ENCODE results near the gene KLRD1. TPM values are rescaled to one million over a fixed set of nuclear protein-coding genes. Genes with fewer than 3 reads are reported as not detected.

The KLRD1 gene
- total RNA-seq = 0.24 and 0.30 TPM in 2 replicates
- 0.69 and 0.70 TPM in 2 replicates for polyA plus RNA-seq

DNA sequence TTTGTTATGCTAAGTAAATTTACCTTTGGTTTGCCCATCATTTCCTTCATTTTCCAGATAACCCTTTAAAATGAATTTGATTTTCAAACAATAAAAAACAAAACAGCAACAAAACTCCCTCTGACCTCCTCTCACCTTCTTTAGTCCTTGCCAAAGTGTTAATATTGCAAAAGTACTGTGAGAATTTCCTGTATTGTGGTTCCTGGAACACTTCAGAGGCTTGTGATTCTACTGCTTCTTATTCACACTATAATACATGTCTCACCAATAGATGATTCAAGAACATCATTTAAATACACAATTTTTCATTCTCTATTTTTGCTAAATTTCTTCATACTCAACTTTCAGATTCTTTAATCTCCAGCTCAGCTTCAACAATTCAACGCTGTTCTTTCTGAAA, at the start of gene KLRD1:
Gene KLRD1, plus strand, starts transcription at position 241 of the 400 bp plus-strand sequence. CDS start 208 bp downstream, outside the sequence.
- TF ChIP-seq EZH2phosphoT487 (IDR thresholded peaks at IDR 0.05; ENCODE audit: low read depth, severe bottlenecking, unreplicated experiment) = no peak
- TF ChIP-seq, protein P1, sequence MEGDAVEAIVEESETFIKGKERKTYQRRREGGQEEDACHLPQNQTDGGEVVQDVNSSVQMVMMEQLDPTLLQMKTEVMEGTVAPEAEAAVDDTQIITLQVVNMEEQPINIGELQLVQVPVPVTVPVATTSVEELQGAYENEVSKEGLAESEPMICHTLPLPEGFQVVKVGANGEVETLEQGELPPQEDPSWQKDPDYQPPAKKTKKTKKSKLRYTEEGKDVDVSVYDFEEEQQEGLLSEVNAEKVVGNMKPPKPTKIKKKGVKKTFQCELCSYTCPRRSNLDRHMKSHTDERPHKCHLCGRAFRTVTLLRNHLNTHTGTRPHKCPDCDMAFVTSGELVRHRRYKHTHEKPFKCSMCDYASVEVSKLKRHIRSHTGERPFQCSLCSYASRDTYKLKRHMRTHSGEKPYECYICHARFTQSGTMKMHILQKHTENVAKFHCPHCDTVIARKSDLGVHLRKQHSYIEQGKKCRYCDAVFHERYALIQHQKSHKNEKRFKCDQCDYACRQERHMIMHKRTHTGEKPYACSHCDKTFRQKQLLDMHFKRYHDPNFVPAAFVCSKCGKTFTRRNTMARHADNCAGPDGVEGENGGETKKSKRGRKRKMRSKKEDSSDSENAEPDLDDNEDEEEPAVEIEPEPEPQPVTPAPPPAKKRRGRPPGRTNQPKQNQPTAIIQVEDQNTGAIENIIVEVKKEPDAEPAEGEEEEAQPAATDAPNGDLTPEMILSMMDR (IDR thresholded peaks at IDR 0.05; ENCODE audit: poor library complexity) = no peak
- no peak for TF ChIP-seq EZH2 (IDR thresholded peaks at IDR 0.05; ENCODE audit: borderline replicate concordance)
- Histone ChIP-seq H2AFZ (no peak within 1 kb of the TSS), H3K4me3 (no peak within 1 kb of the TSS), H3K36me3 (replicated peaks; ENCODE audit: insufficient read depth, low read depth) (no peaks in the 10 kb centered on the region), H3K79me2 (no peaks in the 10 kb centered on the region), H3K4me1 (ENCODE audit: insufficient read depth) (no peaks in the 10 kb centered on the region), H4K20me1 (ENCODE audit: insufficient read depth, poor library complexity, severe bottlenecking) (no peaks in the 10 kb centered on the region), H3K9me2 (replicated peaks; ENCODE audit: insufficient read depth) (no peaks in the 10 kb centered on the region), H3K27ac (no peak within 1 kb of the TSS), H3K27me3 (no peaks in the 10 kb centered on the region), H3K9me3 (ENCODE audit: low read depth) (no peaks in the 10 kb centered on the region), H3K4me2 (no peak within 1 kb of the TSS)
- WGBS (ENCODE audit: low lambda C conversion rate, missing lambda C conversion rate) = 100% methylated on average over 1 of the region's 1 CpG
- no peak for DNase-seq (ENCODE audit: low spot score)

DNA sequence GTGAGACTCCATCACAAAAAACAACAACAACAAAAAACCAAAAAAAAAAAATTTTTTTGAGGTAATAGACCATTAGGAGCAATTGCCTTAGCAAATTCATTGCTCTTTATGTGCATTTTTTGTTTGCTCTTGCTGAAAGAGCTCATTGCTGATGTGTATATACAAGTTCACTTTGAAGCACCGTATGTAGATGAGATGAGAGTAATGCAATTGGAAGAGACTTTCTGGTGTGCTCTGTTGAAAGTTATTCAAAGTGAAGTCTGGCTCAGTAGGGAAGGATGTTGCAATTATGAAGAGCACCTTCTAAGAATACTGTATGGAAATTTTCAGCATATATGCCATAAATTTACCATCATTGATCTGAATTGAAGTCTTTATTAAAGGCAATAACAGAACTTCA, 46.7 kb upstream of the KLRD1 start:
- Histone ChIP-seq H3K4me1 (ENCODE audit: insufficient read depth) (no peaks in the 10 kb centered on the region), H3K79me2 (no peaks in the 10 kb centered on the region), H3K9me3 (ENCODE audit: low read depth) (no peaks in the 10 kb centered on the region), H4K20me1 (ENCODE audit: insufficient read depth, poor library complexity, severe bottlenecking) (no peaks in the 10 kb centered on the region), H3K9me2 (replicated peaks; ENCODE audit: insufficient read depth) (no peaks in the 10 kb centered on the region), H3K4me2 (no peak overlapping the region), H2AFZ (no peak overlapping the region), H3K4me3 (no peak overlapping the region), H3K27me3 (no peaks in the 10 kb centered on the region), H3K36me3 (replicated peaks; ENCODE audit: insufficient read depth, low read depth) (no peaks in the 10 kb centered on the region), H3K27ac (no peak overlapping the region)
- WGBS (ENCODE audit: low lambda C conversion rate, missing lambda C conversion rate) = 0% methylated on average over 1 of the region's 1 CpG
- no peak for DNase-seq (ENCODE audit: low spot score)
- no peak for TF ChIP-seq EZH2phosphoT487 (IDR thresholded peaks at IDR 0.05; ENCODE audit: low read depth, severe bottlenecking, unreplicated experiment)
- no peak for TF ChIP-seq EZH2 (IDR thresholded peaks at IDR 0.05; ENCODE audit: borderline replicate concordance)
- TF ChIP-seq, protein P1 (IDR thresholded peaks at IDR 0.05; ENCODE audit: poor library complexity) = no peak

DNA sequence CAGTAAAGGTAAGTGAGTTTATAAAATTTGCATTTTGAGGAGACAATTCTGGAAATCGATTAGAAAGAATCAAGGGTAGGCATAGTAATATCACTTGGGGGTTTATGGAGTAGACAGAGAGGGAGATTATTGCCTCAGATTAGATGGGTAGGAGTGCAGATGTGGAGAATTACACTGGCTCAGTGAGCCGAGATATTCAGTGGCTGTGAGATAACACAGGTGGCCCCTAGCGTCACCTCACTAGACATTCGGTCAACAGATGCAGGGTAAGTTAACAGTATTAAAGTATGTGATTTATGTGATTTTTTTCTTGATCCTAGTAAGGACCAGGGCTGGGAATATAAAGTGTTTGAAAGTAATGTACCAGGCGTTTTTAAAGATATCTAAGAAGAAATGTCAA, 39.6 kb upstream of the KLRD1 start:
- H4K20me1 ChIP-seq (ENCODE audit: insufficient read depth, poor library complexity, severe bottlenecking) = no peaks in the 10 kb centered on the region
- H3K4me3 ChIP-seq = no peak overlapping the region
- no peaks in the 10 kb centered on the region for H3K4me1 ChIP-seq (ENCODE audit: insufficient read depth)
- no peaks in the 10 kb centered on the region for H3K9me3 ChIP-seq (ENCODE audit: low read depth)
- no peak for DNase-seq (ENCODE audit: low spot score)
- H2AFZ ChIP-seq = no peak overlapping the region
- H3K9me2 ChIP-seq (replicated peaks; ENCODE audit: insufficient read depth) = no peaks in the 10 kb centered on the region
- H3K36me3 ChIP-seq (replicated peaks; ENCODE audit: insufficient read depth, low read depth) = no peaks in the 10 kb centered on the region
- no peak overlapping the region for H3K4me2 ChIP-seq
- no peaks in the 10 kb centered on the region for H3K79me2 ChIP-seq
- TF ChIP-seq EZH2phosphoT487 (IDR thresholded peaks at IDR 0.05; ENCODE audit: low read depth, severe bottlenecking, unreplicated experiment) (no peak), EZH2 (IDR thresholded peaks at IDR 0.05; ENCODE audit: borderline replicate concordance) (no peak)
- TF ChIP-seq, protein P1 (IDR thresholded peaks at IDR 0.05; ENCODE audit: poor library complexity) = no peak
- no peak overlapping the region for H3K27ac ChIP-seq
- H3K27me3 ChIP-seq = no peaks in the 10 kb centered on the region
- 56% methylated on average over 5 of the region's 5 CpGs for WGBS (ENCODE audit: low lambda C conversion rate, missing lambda C conversion rate)

GRCh38 chr12:10272467-10272866, 35.2 kb upstream of the KLRD1 start:
- Histone ChIP-seq H3K9me3 (ENCODE audit: low read depth) (no peaks in the 10 kb centered on the region), H3K4me2 (no peak overlapping the region), H3K9me2 (replicated peaks; ENCODE audit: insufficient read depth) (no peaks in the 10 kb centered on the region), H3K36me3 (replicated peaks; ENCODE audit: insufficient read depth, low read depth) (no peaks in the 10 kb centered on the region), H2AFZ (no peak overlapping the region), H3K4me1 (ENCODE audit: insufficient read depth) (no peaks in the 10 kb centered on the region), H3K4me3 (no peak overlapping the region), H3K79me2 (no peaks in the 10 kb centered on the region), H4K20me1 (ENCODE audit: insufficient read depth, poor library complexity, severe bottlenecking) (no peaks in the 10 kb centered on the region), H3K27me3 (no peaks in the 10 kb centered on the region), H3K27ac (no peak overlapping the region)
- no peak for DNase-seq (ENCODE audit: low spot score)
- TF ChIP-seq EZH2phosphoT487 (IDR thresholded peaks at IDR 0.05; ENCODE audit: low read depth, severe bottlenecking, unreplicated experiment) (no peak), EZH2 (IDR thresholded peaks at IDR 0.05; ENCODE audit: borderline replicate concordance) (no peak)
- TF ChIP-seq, protein P1 (IDR thresholded peaks at IDR 0.05; ENCODE audit: poor library complexity) = no peak
- 92% methylated on average over 2 of the region's 2 CpGs for WGBS (ENCODE audit: low lambda C conversion rate, missing lambda C conversion rate)
